ENCODE data around the gene OSBPL8.

GRCh38 chr12:76490763-76491162 lies 68.8 kb downstream of the OSBPL8 start:
- TF ChIP-seq CTCF (IDR thresholded peaks at IDR 0.05; ENCODE audit: control extremely low read depth in 1 of 3, insufficient read depth in 1 of 3, low read depth in 1 of 3, low read length in 3 of 3): no peak
- TF ChIP-seq, protein P1, sequence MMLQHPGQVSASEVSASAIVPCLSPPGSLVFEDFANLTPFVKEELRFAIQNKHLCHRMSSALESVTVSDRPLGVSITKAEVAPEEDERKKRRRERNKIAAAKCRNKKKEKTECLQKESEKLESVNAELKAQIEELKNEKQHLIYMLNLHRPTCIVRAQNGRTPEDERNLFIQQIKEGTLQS (IDR thresholded peaks at IDR 0.05; ENCODE audit: insufficient read depth, low read depth, low read length): no peak
- no peak for TF ChIP-seq YY1 (IDR thresholded peaks at IDR 0.05; ENCODE audit: low read depth, low read length)
- TF ChIP-seq USF2 (IDR thresholded peaks at IDR 0.05; ENCODE audit: low read length): no peak
- no peak for TF ChIP-seq EP300 (IDR thresholded peaks at IDR 0.05; ENCODE audit: borderline replicate concordance in 1 of 2, low read depth in 2 of 2, low read length in 2 of 2)
- no peak for TF ChIP-seq BACH1 (IDR thresholded peaks at IDR 0.05; ENCODE audit: low read length)
- TF ChIP-seq EZH2 (IDR thresholded peaks at IDR 0.05; ENCODE audit: low read depth, low read length, severe bottlenecking): no peak
- TF ChIP-seq SAP30 (IDR thresholded peaks at IDR 0.05; ENCODE audit: insufficient read depth, insufficient replicate concordance, low read length): no peak
- no peak for TF ChIP-seq TAF7 (optimal IDR thresholded peaks at IDR 0.05; ENCODE audit: borderline replicate concordance, low read depth, low read length)
- TF ChIP-seq POLR2A (IDR thresholded peaks at IDR 0.05; ENCODE audit: control extremely low read depth in 1 of 2, low read depth in 2 of 2, low read length in 2 of 2): no peak
- TF ChIP-seq CREB1 (IDR thresholded peaks at IDR 0.05): no peak
- no peak for TF ChIP-seq SRF (IDR thresholded peaks at IDR 0.05; ENCODE audit: low read depth, low read length)
- no peak for TF ChIP-seq MAFK (IDR thresholded peaks at IDR 0.05; ENCODE audit: low read depth, low read length)

Measured in H1 (cell line).